Measurements from ENCODE around the gene UHRF1. TPM values are rescaled to one million over a fixed set of nuclear protein-coding genes. Genes with fewer than 3 reads are reported as not detected.

The UHRF1 gene
- polyA plus RNA-seq, 1 of the 3 experiments (the other 2 are of a cell fraction), result 43.4 TPM

GRCh38 chr19:4971424-4971793, 62.1 kb downstream of the UHRF1 start:
- H3K27ac ChIP-seq (ENCODE audit: low read depth in 2 of 2, low read length in 1 of 2), result no peak overlapping the region
- peaks cover 25% of the 10 kb centered on the region for H3F3A ChIP-seq (replicated peaks; ENCODE audit: insufficient read depth)
- TF ChIP-seq NFIC (IDR thresholded peaks at IDR 0.05; ENCODE audit: borderline replicate concordance), result no peak
- no peak for TF ChIP-seq USF2 (IDR thresholded peaks at IDR 0.05; ENCODE audit: borderline replicate concordance, low read depth, low read length)
- TF ChIP-seq USF1 (IDR thresholded peaks at IDR 0.05; ENCODE audit: borderline replicate concordance, low read depth), result no peak
- TF ChIP-seq FOSL2 (IDR thresholded peaks at IDR 0.05; ENCODE audit: borderline replicate concordance, low read depth), result no peak
- TF ChIP-seq TEAD4 (IDR thresholded peaks at IDR 0.05; ENCODE audit: borderline replicate concordance, insufficient read depth), result no peak
- no peak for TF ChIP-seq POLR2AphosphoS5 (IDR thresholded peaks at IDR 0.05; ENCODE audit: low read depth, low read length)
- no peak for TF ChIP-seq SMC3 (IDR thresholded peaks at IDR 0.05; ENCODE audit: low read depth, low read length)
- no peak for TF ChIP-seq ZBTB33 (IDR thresholded peaks at IDR 0.05; ENCODE audit: borderline replicate concordance, low read depth)
- no peak for TF ChIP-seq NRF1 (IDR thresholded peaks at IDR 0.05; ENCODE audit: low read depth, low read length)
- no peak for TF ChIP-seq IRF3 (IDR thresholded peaks at IDR 0.05; ENCODE audit: low read depth, low read length)
- no peak for TF ChIP-seq MAX (IDR thresholded peaks at IDR 0.05; ENCODE audit: low read depth)
- TF ChIP-seq GATA2 (CRISPR knock-in tag; IDR thresholded peaks at IDR 0.05), result no peak
- TF ChIP-seq RAD21 (IDR thresholded peaks at IDR 0.05; ENCODE audit: low read length), result no peak
- no peak for TF ChIP-seq ELF1 (IDR thresholded peaks at IDR 0.05)
- no peak for TF ChIP-seq GABPA (IDR thresholded peaks at IDR 0.05; ENCODE audit: low read depth)
- peaks cover 71% of the 10 kb centered on the region for H3K79me2 ChIP-seq (ENCODE audit: insufficient read depth)
- H4K20me1 ChIP-seq (ENCODE audit: insufficient read depth), result peaks cover 38% of the 10 kb centered on the region
- ChIA-PET CTCF (interaction anchor here (0.6 to 6.1 kb wide), 7 partner anchors 8 to 67 kb away, joined by 3 to 62 read pairs (median 4); no protein-coding TSS in a partner anchor), POLR2A (no interaction called here)
- no peaks in the 10 kb centered on the region for H3K36me3 ChIP-seq (replicated peaks in 1 of 2; ENCODE audit: control insufficient read depth in 1 of 2, insufficient read depth in 2 of 2, low read length in 1 of 2)
- no peaks in the 10 kb centered on the region for H3K27me3 ChIP-seq (ENCODE audit: insufficient read depth)
- H2AFZ ChIP-seq (ENCODE audit: low read depth), result no peak overlapping the region
- peak overlapping the region; percentile 99 for H3K4me2 ChIP-seq
- H3K9ac ChIP-seq, result no peak overlapping the region; the same call in 1 of the 2 replicates
- no peaks in the 10 kb centered on the region for H3K9me3 ChIP-seq
- peak overlapping the region in 1 of 2 experiments; percentile 84; a peak in 2 of 4 replicates for H3K4me3 ChIP-seq (ENCODE audit: low read depth in 2 of 2, low read length in 1 of 2)
- no peaks in the 10 kb centered on the region for H3K9me2 ChIP-seq
- peak; percentile 61 for DNase-seq
- 57% methylated on average over 5 of the region's 10 CpGs for WGBS (ENCODE audit: low lambda C conversion rate)
- H3K4me1 ChIP-seq (ENCODE audit: control insufficient read depth in 1 of 2, insufficient read depth in 2 of 2, low read depth in 1 of 2, low read length in 1 of 2), result peaks cover 18 to 33% of the 10 kb centered on the region in 2 experiments; a peak in 3 of 4 replicates

Data from SK-N-SH (cell line).